GM18873 (cell line): ENCODE results near the gene BMERB1.
"Not testable (repeated sequence)": the region's sequence is repeated elsewhere in the genome, so short reads cannot be mapped to it uniquely, and the experiment has no call there.

Experiments used
- ATAC-seq: cut with Tn5 transposase; IDR thresholded peaks from one replicate; pipeline ENCODE4 v1.9.1; 2021; ENCODE audit warnings: mild to moderate bottlenecking, moderate library complexity, moderate number of reproducible peaks; ENCODE audit not compliant: unreplicated experiment, low FRiP score

Gene BMERB1

GRCh38 chr16:15459791-15460190 lies 25.4 kb downstream of the BMERB1 start:
- ATAC-seq: no peak

DNA sequence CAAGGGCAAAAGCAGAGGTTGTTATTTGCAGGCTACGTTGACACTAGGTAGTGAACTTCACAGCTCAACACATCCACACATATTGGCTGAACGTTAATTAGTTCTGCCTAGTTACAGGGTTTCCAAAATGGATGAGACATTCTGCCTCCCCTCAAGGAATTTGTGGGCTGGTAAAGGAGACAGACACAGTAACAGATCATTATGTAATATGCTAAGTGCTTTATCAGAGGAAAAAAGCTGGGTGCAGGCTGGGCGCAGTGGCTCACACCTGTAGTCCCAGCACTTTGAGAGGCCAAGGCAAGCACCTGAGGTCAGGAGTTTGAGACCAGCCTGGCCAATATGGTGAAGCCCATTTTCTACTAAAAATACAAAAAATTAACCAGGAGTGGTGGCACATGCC lies 26.2 kb downstream of the BMERB1 start:
- no peak for ATAC-seq

DNA sequence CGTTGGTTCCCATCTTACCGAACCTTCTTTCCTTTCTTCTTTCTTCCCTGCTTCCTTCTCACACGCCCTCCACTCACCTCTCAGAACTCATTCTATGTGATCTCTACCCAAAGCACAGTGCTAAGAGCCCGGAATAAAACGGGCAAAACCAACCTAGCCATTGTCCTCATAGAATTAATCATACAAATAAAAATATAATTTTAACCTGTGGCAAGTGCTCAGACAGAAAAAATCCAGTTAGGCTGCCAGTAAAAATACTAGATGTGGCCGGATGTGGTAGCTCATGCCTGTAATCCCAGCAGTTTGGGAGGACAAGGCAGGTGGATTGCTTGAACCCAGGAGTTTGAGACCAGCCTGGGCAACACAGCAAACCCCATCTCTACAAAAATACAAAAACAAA lies 27.0 kb downstream of the BMERB1 start:
- ATAC-seq: no peak

DNA sequence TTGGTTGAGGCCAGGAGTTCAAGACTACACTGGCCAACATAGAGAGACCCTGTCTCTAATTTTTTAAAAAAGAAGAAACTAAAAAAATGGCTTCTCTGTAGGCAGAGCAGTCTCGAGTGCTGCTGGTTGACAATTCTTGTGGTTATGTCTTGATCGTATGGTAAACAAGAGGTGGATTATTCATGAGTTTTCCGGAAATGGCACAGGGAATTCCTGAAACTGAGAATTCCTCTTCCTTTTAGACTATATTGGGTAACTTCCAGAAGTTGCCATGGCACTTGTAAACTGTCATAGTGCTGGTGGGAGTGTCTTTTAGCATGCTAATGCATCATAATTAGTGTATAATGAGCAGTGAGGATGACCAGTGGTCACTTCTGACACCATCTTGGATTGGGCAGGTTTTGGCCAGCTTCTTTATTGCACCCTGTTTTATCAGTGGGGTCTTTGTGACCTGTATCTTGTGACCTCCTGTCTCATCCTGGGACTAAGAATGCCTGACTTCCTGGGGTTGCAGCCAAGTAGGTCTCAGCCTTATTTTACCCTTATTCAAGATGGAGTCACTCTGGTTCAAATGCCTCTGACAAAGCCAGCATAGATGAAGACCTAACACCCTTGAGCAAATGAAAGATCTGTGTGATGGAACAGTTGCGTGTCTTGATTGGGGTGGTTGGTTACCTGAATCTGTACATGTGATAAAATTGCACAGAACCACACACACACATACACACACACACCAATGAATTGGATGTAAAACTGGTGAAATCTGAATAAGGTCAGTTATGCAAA lies 30.2 kb downstream of the BMERB1 start:
- ATAC-seq: no peak

- ATAC-seq: no peak
Measured at GRCh38 chr16:15466131-15466530, 31.7 kb downstream of the BMERB1 start.

DNA sequence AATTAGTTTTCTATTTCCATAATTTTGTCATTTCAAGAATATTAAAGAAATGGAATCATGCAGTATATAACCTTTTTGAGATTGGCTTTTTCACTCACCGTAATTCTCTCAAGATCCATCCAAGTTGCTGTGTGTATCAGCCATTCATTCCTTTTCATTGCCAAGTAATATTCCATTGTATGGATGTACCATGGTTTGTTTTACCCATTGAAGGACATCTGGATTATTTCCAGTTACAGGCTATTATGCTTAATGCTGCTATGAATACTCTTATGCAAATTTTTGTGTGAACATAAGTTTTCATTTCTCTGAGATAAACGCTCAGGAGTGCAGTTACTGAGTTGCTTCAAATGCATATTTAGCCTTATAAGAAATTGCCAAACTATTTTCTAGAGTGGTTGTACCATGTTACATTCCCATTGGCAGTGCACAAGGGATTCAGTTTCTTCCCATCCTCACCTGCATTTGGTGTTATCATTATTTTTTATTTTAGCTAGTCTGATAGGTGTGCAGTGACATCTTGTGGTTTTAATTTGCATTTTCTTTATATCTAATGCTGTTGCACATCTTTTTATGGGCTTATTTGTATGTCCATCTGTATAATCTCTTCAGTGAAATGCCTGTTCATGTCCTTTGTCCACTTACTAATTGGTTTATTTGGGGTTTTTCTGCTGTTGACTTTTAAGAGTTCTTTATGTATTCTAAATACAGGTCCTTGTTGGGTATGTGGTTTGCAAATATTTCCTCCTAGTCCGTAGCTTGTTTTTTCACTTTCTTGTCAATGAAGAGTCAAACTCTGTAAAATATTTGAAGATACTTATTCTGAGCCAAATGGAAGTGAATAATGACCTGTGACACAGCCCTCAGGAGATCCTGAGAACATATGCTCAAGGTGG lies 32.7 kb downstream of the BMERB1 start:
- ATAC-seq: no peak

GRCh38 chr16:15476971-15477370 lies 42.6 kb downstream of the BMERB1 start:
- not testable (repeated sequence) for ATAC-seq

- no peak for ATAC-seq
Measured at GRCh38 chr16:15477802-15478201, 43.4 kb downstream of the BMERB1 start.

- no peak for ATAC-seq
Measured at GRCh38 chr16:15482068-15482747, 47.8 kb downstream of the BMERB1 start.

DNA sequence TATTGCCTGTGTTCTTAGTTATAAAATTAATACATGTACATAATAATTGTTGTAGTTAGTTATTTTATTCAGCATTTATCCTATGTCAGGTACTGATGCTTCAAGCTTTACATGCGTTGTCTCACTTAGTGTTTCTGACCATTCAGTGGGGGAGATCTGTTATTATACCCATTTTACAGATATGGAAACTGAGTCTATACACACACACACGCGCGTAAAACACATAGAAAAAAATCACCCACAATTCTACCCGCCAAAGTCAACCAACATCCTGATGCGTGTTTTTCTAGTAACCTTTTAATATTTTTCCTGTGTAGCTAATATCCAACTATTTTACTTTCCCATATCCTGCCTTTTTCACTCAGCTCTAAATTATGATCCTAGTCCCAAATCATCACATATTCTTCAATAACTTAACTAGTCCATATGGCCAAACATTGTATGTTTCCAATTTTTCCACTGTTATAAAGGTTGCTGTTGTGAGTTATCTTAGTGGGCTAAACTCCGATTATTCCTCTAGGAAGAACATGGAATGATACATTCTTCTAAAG lies 48.4 kb downstream of the BMERB1 start:
- ATAC-seq: no peak

DNA sequence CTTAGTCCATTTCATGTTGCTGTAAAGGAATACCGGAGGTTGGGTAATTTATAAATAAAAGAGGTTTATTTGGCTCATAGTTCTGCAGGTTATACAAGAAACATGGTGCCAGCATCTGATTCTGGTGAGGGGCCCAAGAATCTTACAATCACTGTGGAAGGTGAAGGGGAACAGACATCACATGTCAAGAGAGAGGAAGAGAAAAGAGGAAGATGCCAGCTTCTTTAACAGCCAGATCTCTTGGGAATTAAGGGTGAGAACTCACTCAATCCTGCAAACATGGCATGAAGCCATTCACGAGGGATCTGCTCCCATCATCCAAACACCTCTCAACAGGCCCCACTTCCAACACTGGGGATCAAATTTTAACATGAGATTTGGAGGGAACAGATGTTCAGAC lies 49.5 kb downstream of the BMERB1 start:
- ATAC-seq: no peak

GRCh38 chr16:15484662-15485061 lies 50.3 kb downstream of the BMERB1 start:
- no peak for ATAC-seq

- ATAC-seq: no peak
Measured at GRCh38 chr16:15485175-15485574, 50.8 kb downstream of the BMERB1 start.

- ATAC-seq: no peak
Measured at GRCh38 chr16:15486661-15487060, 52.3 kb downstream of the BMERB1 start.

GRCh38 chr16:15487336-15488284 lies 53.2 kb downstream of the BMERB1 start:
- ATAC-seq: no peak

DNA sequence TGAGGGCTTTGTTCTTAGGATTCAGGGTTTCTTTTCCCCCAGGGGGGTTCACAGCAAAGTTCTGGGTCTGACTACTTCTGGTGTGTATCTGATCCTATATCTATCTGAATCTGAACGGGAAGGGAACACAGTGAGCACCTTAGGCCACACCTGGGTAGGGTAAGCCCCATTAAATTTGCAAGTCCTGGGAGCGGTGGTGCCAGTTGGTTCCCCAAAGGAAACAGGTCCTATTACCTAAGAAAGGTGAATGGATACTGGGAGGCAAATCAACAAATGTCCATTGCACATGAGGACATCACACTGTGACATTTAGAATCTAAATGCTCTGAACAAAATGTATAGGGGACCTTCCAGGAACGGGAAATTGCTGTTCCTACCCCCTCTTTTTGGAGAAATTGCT lies 54.6 kb downstream of the BMERB1 start:
- ATAC-seq: no peak

DNA sequence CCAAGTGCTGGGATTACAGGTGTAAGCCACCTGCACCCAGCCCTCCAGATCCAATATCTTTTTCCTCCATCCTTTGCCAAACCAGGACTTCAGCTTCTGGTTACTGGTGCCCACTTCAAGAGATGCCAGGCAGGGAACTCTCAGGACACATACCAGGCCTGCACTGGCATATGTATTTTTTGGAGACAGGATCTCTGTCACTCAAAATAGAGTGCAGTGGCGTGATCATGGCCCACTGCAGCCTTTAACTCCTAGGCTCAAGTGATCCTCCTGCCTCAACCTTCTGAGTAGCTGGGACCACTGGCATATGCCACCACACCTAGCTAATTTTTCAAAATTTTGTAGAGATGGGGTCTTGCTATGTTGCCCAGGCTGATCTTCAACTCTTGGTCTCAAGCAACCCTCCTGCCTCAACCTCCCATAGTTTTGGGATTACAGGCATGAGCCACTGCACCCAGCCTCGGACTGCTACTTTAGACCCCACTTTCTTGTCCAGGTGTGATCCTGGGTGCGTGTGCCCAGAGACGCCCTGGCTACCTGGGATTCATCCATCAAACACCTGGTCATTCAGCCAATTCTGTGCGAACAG lies 55.8 kb downstream of the BMERB1 start:
- no peak for ATAC-seq

DNA sequence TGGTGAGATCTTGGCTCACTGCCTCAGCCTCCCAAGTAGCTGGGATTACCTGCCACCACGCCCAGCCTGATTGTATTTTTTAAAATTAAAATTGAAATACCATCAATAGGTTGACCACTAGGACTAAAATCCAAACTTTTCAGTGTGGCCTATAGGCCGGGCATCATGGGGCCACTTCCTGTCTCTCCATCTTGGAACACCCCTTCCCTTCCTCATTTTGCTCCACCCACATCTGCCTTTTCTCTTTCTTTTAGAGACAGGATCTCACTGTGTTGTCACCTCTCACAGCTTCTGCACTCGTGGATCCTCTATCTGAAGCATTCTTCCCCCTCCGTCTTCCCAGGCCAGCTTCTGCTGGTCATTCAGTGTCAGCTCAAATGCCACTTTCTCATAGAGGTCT lies 57.0 kb downstream of the BMERB1 start:
- ATAC-seq: no peak

GRCh38 chr16:15492091-15492740 lies 57.8 kb downstream of the BMERB1 start:
- no peak for ATAC-seq
